Retina (tissue), 1 donor: ENCODE measurements around the gene TMC1.
A peak's percentile ranks its signal among the peaks of the same experiment; 100 is the strongest.
"Not testable (repeated sequence)": the region's sequence is repeated elsewhere in the genome, so short reads cannot be mapped to it uniquely, and the experiment has no call there.

Source experiments
- DNase-seq: peaks from one replicate; pipeline ENCODE4 v3.0.0-alpha.2; 2016

The TMC1 gene

DNA sequence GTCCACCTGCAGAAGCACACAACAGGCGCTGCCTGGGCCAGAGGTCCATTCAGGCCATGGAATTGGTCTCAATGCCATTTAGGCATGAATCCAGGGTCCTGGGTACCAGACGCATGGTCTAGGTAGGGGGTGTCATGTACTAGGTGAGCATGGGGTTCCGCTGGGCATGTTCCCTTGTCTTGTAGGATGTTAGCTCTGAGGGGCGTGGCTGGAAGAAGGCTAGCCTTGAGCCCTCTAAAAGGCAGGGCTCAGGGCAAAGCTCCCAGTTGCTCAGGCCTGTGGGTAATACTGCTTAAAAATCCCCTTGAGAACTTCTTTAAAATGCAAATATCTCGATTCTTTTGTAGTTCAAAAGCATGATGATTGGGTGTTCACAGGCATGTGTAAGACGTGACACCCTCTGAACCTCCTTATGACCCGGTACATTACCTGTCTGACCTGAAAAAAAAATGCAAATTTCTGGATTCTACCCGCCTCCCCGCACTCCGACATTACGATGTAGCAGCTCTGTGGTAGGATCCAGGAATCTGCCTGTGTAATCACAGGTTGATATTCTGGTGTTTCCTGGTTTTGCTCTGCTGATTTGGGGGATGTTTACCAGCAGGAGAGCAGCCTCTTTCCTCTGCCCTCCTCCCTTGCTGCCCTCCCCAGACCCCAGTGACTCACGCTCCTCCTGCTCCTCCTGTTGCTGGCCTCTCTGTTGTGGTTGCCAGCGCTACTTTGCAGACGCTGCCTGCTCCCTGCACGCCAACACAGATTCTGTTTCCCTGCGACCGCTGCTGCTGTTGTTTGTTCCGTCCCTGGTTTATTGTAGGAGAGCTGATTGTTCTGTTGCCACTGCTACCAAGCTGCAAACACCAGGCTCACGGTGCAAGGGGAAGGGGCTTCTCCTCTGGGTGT lies 5.7 kb downstream of the TMC1 start:
- DNase-seq, result peak; percentile 80

DNA sequence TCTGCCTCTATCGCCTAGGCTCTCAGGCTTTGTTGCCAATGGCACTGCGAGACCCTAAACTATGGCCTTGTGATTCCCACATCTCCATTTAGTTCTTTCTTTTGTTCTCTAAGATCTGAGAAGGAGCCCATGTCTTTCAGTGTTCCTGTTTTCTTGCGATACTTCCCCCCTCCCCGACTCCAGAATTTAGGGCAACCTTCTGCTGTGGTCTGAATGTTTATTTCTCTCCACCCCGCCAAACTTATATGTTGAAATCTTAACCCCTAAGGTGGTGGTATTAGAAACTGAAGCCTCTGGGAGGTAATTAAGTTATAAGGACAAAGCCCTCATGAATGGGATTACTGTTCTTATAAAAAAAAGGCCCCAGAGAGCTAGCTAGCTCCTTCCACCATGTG lies 6.4 kb downstream of the TMC1 start:
- DNase-seq, result no peak

DNA sequence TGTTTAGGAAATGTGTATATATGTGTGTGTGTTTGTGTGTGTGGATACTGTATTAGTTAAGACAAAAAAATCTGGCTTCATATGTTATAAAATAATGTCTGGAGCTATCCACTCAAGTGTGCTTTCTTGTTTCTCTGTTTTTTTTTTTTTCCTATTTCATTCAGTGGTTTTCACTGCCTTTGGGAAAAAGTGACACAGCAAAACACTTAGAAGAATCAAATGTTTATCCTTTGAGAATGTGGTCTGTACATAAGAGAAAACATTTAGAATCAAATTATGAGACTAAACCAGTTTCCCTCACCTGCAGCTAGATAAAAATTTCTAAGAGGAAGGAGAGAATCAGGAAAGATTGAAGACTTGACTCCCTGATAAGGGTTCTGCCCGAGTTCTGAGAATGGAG lies 8.1 kb downstream of the TMC1 start:
- DNase-seq, result no peak

DNA sequence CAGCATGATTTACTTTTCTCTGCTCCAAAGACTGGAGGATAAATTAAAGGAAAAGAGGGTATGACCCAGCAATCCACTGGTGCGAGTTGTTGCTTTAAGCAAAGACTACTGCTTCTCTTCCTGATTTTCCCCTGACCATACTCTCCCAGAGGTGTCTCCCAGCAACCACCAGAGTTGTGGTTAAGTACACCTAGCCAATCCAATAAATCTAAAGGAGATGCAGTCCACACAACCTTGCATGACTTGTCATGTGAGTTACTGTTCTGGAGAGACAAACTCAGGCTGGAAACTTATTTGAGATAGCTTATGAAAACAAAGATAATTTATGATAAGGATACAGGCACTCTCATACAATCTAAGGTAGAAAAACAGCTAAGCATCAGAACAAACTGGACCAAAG lies 11.9 kb downstream of the TMC1 start:
- no peak for DNase-seq

DNA sequence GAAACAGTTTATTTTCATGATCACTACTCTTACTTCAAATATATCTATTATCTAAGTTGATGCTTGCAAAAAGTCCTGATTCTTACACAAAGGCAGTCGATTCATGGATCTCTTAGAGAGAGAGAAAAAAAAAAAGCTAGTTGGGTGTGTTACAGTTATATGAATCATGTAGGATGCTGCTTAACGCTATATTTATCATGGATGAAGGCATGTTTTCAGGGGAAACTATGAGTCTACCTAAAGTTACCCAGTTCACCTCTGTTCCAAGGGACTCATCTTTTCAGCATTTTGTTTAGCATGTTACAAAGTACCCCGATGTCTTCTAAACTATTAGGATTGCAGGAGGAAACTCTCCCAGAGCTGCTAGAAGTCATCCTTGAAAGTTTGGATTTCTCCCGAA lies 13.5 kb downstream of the TMC1 start:
- no peak for DNase-seq

DNA sequence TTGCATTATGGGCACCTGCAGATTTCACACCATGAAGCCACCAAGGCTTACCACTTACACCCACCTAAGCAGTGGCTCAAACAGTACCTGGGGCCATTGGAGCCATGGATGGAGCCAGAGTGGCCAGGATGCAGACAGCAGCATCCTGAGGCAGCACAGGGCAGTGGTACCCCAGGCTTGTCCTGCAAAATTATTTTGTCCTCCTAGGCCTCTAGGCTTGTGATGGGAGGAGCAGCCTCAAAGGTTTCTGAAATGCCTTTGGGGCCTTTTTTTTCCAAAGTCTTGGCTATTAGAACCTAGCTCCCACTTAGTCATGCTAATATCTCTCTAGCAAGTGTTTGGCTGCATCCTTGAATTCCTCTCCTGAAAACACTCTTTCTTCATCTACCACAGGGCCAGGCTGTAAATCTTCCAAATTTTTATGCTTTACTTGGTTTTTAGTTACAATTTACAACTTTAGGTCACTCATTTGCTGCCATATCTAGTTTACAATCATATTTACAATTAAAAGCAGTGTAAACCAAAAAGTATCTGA lies 15.7 kb downstream of the TMC1 start:
- no peak for DNase-seq

DNA sequence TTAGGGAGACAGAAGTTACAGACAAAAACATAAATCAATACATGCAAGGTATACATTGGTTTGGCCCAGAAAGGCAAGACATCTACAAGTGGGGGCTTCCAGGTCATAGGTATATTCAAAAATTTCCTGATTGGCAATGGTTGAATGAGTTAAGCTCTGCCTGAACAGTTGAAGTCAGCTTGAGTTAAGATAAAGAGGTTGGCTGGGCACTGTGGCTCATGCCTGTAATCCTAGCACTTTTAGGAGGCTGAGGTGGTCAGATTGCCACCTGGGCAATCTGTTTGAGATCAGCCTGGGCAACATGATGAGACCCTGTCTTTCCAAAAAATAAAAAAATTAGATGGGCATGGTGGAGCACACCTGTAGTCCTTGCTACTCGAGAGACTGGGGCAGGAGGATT lies 16.3 kb downstream of the TMC1 start:
- DNase-seq, result no peak

DNA sequence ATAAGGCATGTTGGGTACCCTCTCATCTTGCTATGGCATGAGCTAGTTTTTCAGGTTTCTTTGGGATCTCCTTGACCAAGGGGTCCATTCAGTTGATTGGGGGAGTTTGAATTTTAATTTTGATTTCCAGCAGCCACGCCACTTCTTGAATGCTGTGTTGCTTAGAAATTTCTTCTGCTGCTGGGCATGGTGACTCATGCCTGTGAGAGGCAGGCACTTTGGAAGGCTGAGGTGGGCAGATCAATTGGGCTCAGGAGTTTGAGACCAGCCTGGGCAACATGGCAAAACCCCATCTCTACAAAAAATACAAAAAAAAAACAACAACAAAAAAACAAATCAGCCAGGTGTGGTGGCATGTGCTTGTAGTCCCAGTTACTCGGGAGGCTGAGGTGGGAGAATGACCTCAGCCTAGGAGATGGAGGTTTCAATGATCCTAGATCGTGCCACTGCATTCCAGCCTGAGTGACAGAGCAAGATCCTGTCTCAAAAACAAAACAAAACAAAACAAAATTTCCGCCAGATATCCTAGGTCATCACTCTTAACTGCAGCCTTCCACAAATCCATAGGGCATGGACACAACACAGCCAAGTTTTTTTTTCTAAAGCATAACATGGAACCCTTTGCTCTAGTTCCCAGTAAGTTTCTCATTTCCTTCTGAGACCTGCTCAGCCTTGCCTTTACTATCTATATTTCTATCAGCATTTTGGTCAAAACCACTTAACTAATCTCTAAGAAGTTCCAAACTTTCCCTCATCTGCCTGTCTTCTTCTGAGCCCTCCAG lies 17.7 kb downstream of the TMC1 start:
- DNase-seq, result no peak

DNA sequence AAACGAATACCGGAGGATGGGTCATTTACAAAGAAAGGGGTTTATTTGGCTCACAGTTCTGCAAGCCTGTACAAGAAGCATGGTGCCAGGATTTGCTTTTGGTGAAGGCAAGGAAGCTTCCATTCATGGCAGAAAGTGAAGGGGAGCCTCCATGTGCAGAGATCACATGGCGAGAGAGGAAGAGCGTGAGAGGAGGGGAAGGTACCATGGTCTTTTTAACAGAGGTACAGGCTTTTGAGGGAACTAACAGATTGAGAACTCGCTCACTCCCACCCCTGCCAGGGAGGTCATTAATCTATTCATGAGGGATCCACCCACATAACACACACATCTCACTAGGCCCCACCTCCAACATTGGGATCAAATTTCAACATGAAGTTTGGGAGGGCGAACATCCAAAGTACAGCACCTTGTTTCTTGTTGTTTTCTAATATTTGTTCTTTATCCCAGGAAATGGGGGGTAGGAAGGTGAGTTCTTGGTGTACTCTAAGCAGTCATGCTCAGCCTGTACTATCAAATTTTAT lies 18.5 kb downstream of the TMC1 start:
- no peak for DNase-seq

DNA sequence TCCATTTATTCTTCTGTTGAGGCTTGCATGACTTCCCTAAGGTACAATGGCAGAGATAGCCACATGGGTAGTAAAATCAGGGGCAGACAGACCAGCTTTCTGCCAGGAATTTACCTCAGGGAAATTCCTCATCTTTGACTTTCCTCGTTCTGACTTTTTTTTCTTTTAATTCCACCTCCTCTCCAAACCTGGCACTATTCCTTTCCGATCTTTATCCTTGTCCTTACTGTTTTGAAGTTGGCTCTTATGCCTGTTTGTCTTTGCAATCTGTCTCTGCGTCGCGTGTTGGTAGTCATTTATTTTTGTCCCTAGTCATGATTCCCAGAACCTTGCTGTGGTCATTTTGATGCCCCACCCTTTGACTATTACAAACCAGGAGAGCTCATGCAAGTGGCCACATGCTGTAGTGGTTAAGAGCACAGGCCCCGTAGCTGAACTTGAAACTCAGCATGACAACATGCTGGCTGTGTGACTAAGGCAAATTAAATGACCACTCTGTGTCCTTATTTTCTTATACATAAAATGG lies 19.0 kb downstream of the TMC1 start:
- DNase-seq, result no peak

DNA sequence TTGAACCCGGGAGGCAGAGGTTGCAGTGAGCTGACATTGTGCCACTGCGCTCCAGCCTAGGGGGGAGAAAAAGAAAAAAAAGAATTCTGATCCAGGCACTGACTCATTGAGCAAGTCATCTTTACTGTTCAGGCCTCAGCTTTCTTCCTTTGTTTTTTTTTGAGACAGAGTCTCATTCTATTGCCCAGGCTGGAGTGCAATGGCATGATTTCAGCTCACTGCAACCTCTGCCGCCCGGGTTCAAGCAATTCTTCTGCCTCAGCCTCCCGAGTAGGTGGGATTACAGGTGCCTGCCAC lies 21.1 kb downstream of the TMC1 start:
- DNase-seq, result not testable (repeated sequence)

DNA sequence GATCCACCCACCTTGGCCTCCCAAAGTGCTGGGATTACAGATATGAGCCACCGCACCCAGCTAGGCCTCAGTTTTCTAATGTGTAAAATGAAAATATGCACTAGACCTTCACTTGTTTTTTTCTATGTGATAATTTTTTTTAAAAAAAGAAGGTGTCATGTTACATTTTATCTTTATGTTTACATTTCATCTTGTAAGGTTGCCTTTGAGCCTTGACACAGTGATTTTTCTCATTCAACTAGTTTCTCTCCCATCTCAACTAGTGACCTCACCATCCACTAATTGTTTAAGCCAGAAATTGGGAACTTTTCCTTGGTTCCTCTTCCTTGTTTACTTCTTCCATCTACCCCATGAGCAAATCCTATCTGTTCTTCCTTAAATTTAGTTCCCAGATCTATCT lies 21.5 kb downstream of the TMC1 start:
- no peak for DNase-seq

DNA sequence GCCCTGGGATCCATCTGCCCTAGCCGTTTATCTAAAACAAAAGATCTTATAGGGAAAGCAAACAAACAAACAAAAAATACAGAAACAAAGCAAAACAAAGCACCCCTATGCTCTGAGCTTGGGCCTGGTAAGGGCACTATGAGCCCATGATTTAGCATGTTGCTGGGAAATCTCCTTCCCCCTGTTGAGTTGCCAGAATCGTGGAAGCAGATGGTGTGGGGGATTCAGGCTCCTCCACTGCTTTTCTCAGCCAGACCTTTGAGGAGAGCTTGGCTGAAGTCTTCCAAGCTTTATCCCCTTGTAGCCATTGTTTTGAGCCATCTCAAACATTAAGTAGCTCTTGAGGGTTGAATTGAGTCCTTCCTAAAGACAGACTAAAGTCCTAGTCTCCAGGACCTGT lies 29.9 kb downstream of the TMC1 start:
- DNase-seq, result no peak

DNA sequence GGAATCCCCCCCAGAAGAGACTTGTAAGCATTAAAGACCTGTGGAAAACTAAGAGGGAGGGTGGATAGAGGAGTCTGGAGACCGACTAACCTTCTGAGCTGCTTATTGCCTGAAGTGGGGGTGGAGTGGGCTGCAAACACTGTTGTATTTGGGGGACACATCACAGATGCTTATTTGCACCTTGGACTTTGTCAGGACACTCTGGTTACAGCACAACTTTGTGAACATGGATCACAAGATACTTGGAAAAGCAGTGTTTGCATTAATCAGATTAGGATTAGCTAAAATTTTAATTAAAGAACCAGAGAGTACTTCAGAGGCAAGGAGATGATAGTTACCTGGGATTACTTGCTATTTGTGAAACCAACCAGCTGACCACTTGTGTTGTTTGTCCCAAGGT lies 30.9 kb downstream of the TMC1 start:
- DNase-seq, result no peak

DNA sequence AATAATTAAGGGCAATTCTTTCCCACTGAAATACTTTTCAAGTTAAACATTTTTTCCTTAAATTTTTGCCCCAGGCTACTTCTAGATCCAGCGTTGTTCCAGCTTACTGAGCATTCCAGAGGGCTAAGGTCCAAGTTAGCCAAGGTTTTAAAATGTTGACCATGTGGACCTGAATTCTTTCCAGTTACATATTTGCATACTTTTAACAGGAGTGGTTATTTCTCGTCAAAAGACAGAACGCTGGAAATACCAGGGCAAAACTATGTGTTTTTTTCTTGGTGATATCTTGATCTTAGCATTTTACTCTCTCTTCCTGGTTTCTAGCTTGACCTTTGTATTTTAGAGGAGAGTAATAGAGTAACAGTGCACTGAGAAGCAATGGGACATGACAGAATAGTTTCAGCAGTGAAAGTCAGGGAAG lies 32.8 kb downstream of the TMC1 start:
- no peak for DNase-seq

DNA sequence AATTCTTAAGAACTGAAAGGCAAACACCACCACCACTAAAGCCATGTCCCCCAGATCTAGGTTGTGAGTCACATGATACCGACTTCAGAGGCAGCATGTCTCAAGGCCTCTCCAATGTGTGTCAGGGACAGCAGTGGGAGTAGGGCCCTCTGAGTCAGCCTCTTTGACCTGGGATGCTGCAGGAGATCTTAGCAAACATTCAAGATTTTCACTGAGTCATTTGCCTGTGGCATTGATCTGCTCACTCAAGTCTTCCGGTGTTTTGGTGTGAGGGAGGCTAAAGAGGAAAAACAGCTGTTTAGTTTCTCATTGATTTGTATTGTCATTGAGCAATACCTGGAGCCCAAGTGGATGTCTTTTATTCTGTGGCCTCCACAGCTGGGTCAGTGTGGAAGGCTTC lies 36.1 kb downstream of the TMC1 start:
- DNase-seq, result no peak

DNA sequence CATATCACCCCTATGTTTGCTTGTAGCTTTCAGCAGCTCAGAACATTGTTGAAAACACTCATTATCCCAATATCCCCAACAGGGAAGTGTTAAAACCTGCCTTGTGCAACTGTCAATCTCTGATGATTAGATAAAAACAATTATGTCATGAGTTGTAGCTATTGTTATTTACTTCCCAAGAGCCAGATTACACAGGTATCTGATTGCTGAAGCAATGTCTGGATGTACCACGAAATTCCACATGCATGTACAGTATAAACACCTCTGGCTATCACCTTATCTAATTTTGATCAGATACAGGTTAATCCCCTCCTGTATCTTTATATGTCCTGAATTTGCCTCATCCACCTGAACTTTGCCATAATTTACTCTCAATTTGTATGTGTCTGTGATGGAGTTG lies 38.7 kb downstream of the TMC1 start:
- no peak for DNase-seq

DNA sequence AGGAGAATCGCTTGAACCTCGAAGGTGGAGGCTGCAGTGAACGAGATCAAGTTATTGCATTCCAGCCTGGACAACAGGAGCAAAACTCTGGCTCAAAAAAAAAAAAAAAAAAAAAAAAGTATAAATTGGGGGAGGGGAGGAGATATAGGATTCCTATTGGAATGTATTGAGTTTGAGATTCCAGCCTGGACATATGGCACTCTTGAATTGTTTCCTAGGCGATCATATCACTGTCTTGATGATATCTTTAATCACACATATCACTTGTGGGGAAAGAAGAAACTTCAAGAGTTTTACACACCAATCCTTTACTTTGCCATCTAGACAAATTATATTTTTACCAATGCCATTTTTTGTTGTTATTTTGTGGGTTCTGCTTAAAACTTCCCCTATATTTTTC lies 42.4 kb downstream of the TMC1 start:
- no peak for DNase-seq

DNA sequence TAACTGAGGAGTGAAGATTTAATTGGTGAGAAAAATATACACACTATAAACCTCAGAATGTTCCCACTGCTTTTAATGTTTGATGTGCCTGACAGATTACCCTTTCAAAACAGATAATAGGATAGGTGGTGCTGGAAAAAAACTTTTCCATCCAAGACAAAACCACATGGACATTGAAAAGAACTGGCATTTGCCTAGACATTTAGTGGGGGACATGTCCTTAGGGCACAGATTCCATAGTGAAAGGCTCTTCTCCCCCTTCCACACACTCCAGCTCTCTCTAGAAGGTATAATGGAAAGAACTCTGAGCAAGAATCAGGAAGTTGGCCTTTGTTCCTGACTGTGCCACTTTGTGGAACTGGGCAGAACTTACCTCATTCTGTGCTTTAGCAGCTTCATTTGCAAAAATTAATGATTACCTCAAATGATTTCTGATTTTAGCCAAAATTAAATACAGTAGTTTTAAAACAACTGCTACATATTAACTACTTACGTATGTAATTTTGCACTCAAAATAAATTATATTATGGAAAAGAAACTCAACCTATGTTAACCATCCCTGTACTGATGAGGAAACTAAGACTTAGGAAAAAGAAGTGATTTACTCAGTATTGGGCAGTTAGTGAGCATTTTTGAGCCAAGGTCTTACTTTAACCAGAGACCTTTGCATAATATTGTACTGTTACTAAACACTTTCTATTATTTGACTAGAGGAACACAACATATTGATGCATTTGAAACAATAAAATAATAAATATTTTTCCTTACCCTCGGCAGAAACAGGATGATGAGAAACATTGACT lies 43.3 kb downstream of the TMC1 start:
- DNase-seq, result no peak

DNA sequence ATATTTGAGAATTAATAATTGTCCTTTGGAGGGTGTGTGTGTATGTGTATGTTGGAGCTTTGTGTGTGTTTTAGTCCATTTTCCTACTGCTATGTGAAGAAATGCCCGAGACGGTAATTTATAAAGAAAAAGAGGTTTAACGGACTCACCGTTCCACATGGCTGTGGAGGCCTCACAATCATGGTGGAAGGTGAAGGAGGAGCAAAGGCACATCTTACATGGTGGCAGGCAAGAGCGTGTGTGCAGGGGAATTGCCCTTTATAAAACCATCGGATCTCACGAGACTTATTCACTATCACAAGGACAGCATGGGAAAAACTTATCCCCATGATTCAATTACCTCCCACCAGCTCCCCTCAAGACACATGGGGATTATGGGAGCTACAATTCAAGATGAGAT lies 44.1 kb downstream of the TMC1 start:
- DNase-seq, result no peak

DNA sequence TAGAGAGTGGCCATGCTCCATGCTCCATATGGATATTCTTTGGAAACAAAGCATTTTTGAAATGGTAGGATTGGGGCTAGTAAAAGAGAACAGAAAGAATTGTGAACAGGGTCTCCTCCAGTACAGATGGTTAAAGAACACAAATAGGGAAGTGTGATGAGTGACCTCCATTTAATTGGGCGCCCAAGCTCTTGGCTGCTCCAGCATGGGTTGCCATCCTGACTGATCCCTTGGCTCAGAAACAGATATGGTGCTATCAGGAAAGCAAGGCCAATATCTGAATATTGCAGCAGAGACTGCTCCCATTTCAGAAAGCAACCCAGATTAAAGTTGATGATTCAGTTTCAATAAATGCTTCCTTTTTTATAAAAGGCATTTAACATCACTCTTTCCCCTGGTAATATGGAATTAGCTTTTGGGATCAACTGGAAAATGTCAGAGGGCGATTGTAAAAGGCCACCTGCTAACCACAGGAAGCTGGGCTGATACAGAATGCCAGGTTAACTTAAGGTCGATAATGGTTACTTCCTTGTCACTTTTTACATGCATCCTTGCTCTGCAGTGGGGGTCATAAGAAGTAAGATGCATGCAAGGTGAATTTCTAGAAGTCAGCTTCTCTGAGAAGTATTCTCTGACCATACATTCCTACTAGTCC lies 52.9 kb downstream of the TMC1 start:
- DNase-seq, result no peak

DNA sequence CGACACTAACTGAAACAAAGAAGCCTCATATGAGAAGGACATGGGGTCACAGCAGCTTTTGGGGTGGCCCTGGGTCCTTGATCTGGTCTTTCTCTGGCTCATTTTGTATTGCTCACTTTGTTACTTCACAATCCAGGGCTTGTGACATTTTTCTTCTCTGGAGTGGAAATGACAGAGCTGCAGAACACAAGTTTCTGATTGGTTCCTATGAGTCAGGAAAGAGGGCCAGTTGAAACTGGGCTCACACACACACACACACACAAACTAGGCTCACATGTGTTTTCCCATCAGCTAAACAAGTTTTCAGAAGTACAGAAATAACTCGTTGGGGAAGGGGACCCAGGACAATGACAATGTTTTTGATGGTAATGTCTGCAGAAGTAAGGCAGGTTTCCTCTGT lies 54.3 kb downstream of the TMC1 start:
- DNase-seq, result no peak
